ENCODE measurements around the gene ZFX.

The ZFX gene

GRCh38 chrX:24231641-24232179, 82.2 kb downstream of the ZFX start:
- no peak overlapping the region for H3K4me3 ChIP-seq (ENCODE audit: low read length)
- DNase-seq (ENCODE audit: low read depth), result no peak
- no peak for TF ChIP-seq CTCF (conservative IDR thresholded peaks at IDR 0.05; ENCODE audit: low read depth, low read length)

- DNase-seq (ENCODE audit: low read depth), result no peak
- no peak overlapping the region for H3K4me3 ChIP-seq (ENCODE audit: low read length)
- no peak for TF ChIP-seq CTCF (conservative IDR thresholded peaks at IDR 0.05; ENCODE audit: low read depth, low read length)
Measured at GRCh38 chrX:24232796-24233195, 83.3 kb downstream of the ZFX start.

- TF ChIP-seq CTCF (conservative IDR thresholded peaks at IDR 0.05; ENCODE audit: low read depth, low read length), result no peak
- H3K4me3 ChIP-seq (ENCODE audit: low read length), result no peak overlapping the region
- DNase-seq (ENCODE audit: low read depth), result no peak
Measured at GRCh38 chrX:24235084-24235710, 85.7 kb downstream of the ZFX start.

- peak; percentile 54 for TF ChIP-seq CTCF (conservative IDR thresholded peaks at IDR 0.05; ENCODE audit: low read depth, low read length)
- no peak overlapping the region for H3K4me3 ChIP-seq (ENCODE audit: low read length)
- DNase-seq (ENCODE audit: low read depth), result no peak
Measured at GRCh38 chrX:24241822-24242648, 92.5 kb downstream of the ZFX start.

GRCh38 chrX:24242649-24243175, 93.2 kb downstream of the ZFX start:
- DNase-seq (ENCODE audit: low read depth), result no peak

GRCh38 chrX:24243188-24243587, 93.7 kb downstream of the ZFX start:
- no peak for DNase-seq (ENCODE audit: low read depth)
- no peak for TF ChIP-seq CTCF (conservative IDR thresholded peaks at IDR 0.05; ENCODE audit: low read depth, low read length)
- H3K4me3 ChIP-seq (ENCODE audit: low read length), result no peak overlapping the region

More at GRCh38 chrX:24242649-24243175, 93.2 kb downstream of the ZFX start:
- TF ChIP-seq CTCF (conservative IDR thresholded peaks at IDR 0.05; ENCODE audit: low read depth, low read length), result no peak
- H3K4me3 ChIP-seq (ENCODE audit: low read length), result no peak overlapping the region

Data from retinal pigment epithelial cell (primary cell).